Osteoblast (primary cell): Measurements from ENCODE around the gene PAFAH2. TPM values are rescaled to one million over a fixed set of nuclear protein-coding genes. Genes with fewer than 3 reads are reported as not detected.

Experiments used
- DNase-seq: peaks from one replicate; pipeline ENCODE4 v3.0.0; 2011; ENCODE audit warnings: low spot score, mixed read lengths; ENCODE audit not compliant: insufficient read length; ENCODE audit errors: missing footprints
- H2AFZ ChIP-seq: 2 replicates; pipeline ENCODE4 v1.6.0; 2011; ENCODE audit warnings: mild to moderate bottlenecking, low read length
- H3K27ac ChIP-seq: 2 replicates; pipeline ENCODE4 v1.5.1; 2011; ENCODE audit warnings: mild to moderate bottlenecking, low read depth, low read length, moderate library complexity
- H3K27me3 ChIP-seq: 2 replicates; pipeline ENCODE4 v1.6.0; 2012; ENCODE audit warnings: mild to moderate bottlenecking, control low read depth, inconsistent platforms, low read length, moderate library complexity; ENCODE audit not compliant: insufficient read depth
- H3K36me3 ChIP-seq: 2 replicates; pipeline ENCODE4 v1.5.1; 2011; ENCODE audit warnings: mild to moderate bottlenecking, low read length, control low read depth, moderate library complexity; ENCODE audit not compliant: insufficient read depth
- H3K4me1 ChIP-seq: 2 replicates; pipeline ENCODE4 v1.5.1; 2011; ENCODE audit warnings: mild to moderate bottlenecking, low read length, control low read depth, moderate library complexity; ENCODE audit not compliant: insufficient read depth
- H3K4me2 ChIP-seq: 2 replicates; pipeline ENCODE4 v1.6.0; 2011; ENCODE audit warnings: mild to moderate bottlenecking, low read length; ENCODE audit not compliant: insufficient read depth
- H3K4me3 ChIP-seq: fragments of 200-600 bp; sonication (generic); 3 replicates; pipeline ENCODE4 v1.5.1; 2012; ENCODE audit warnings: mild to moderate bottlenecking, low read length, inconsistent platforms; ENCODE audit not compliant: insufficient read depth
- H3K79me2 ChIP-seq: 2 replicates; pipeline ENCODE4 v1.6.0; 2012; ENCODE audit warnings: mild to moderate bottlenecking, low read length, control low read depth, inconsistent platforms; ENCODE audit not compliant: insufficient read depth
- H3K9me3 ChIP-seq: 2 replicates; pipeline ENCODE4 v1.5.1; 2011; ENCODE audit warnings: low read depth, low read length, control low read depth
- H4K20me1 ChIP-seq: 2 replicates; pipeline ENCODE4 v1.6.0; 2012; ENCODE audit warnings: mild to moderate bottlenecking, low read length, control low read depth; ENCODE audit not compliant: insufficient read depth
- CTCF ChIP-seq: IDR thresholded peaks from 2 replicates; pipeline ENCODE4 v1.5.1; 2011; ENCODE audit warnings: mild to moderate bottlenecking, low read depth, low read length, moderate library complexity; ENCODE audit errors: extremely low read depth
- total RNA-seq: library from RNA; depleted of rRNA; stranded (reverse); fragments of >200 nt; gene quantifications from 2 replicates; pipeline ENCODE4 v1.2.3, GENCODE V29; 2012

PAFAH2 gene
- total RNA-seq, 1 donor, result 6.9 TPM

DNA sequence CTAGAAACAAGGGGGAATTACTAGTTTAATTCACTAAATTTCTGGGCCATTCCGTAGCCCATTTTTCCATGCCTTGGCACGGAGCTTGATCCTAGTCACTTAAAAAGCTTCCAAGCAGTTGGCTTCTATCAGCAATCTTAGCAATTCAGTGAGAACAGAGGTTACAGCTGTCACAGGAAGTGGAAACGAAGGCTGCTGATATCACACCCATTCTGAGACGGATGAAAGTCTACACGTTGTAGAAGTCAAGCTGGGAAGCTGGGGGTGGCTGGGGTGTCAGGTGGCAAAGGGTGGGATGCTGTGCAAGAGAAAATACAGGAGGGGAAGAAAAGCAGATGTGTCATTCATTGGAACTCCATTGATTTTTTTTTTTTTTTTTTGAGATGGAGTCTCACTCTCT, 79.9 kb downstream of the PAFAH2 start:
- DNase-seq, result no peak
- H2AFZ ChIP-seq, result peak overlapping the region; percentile 36
- H3K4me2 ChIP-seq, result no peak overlapping the region
- H3K9me3 ChIP-seq, result no peaks in the 10 kb centered on the region
- no peak for TF ChIP-seq CTCF
- H3K4me1 ChIP-seq, result peaks cover 17% of the 10 kb centered on the region
- no peaks in the 10 kb centered on the region for H3K79me2 ChIP-seq
- no peaks in the 10 kb centered on the region for H3K36me3 ChIP-seq
- no peaks in the 10 kb centered on the region for H4K20me1 ChIP-seq
- H3K27ac ChIP-seq, result no peak overlapping the region
- no peaks in the 10 kb centered on the region for H3K27me3 ChIP-seq
- no peak overlapping the region for H3K4me3 ChIP-seq

- H3K36me3 ChIP-seq, result no peaks in the 10 kb centered on the region
- H3K4me2 ChIP-seq, result no peak overlapping the region
- DNase-seq, result no peak
- no peaks in the 10 kb centered on the region for H3K9me3 ChIP-seq
- H3K27me3 ChIP-seq, result no peaks in the 10 kb centered on the region
- H3K4me3 ChIP-seq, result no peak overlapping the region
- H4K20me1 ChIP-seq, result no peaks in the 10 kb centered on the region
- no peak overlapping the region for H2AFZ ChIP-seq
- no peak for TF ChIP-seq CTCF
- H3K27ac ChIP-seq, result no peak overlapping the region
- H3K4me1 ChIP-seq, result peaks cover 21% of the 10 kb centered on the region
- no peaks in the 10 kb centered on the region for H3K79me2 ChIP-seq
These were observed 81.4 kb downstream of the PAFAH2 start for GRCh38 chr1:25916460-25916859.

GRCh38 chr1:25914074-25914995, 83.5 kb downstream of the PAFAH2 start:
- Histone ChIP-seq H4K20me1 (no peaks in the 10 kb centered on the region), H3K79me2 (no peaks in the 10 kb centered on the region), H3K4me3 (no peak overlapping the region), H3K27ac (no peak overlapping the region), H3K4me2 (no peak overlapping the region), H3K4me1 (peaks cover 21% of the 10 kb centered on the region), H2AFZ (peak overlapping the region; percentile 10), H3K36me3 (no peaks in the 10 kb centered on the region), H3K27me3 (no peaks in the 10 kb centered on the region), H3K9me3 (no peaks in the 10 kb centered on the region)
- TF ChIP-seq CTCF, result no peak
- no peak for DNase-seq

- no peak overlapping the region for H3K4me2 ChIP-seq
- H3K9me3 ChIP-seq, result no peaks in the 10 kb centered on the region
- H3K27me3 ChIP-seq, result no peaks in the 10 kb centered on the region
- H3K27ac ChIP-seq, result no peak overlapping the region
- H3K36me3 ChIP-seq, result no peaks in the 10 kb centered on the region
- H2AFZ ChIP-seq, result peak overlapping the region; percentile 25
- no peak for TF ChIP-seq CTCF
- no peaks in the 10 kb centered on the region for H3K79me2 ChIP-seq
- H4K20me1 ChIP-seq, result no peaks in the 10 kb centered on the region
- peaks cover 21% of the 10 kb centered on the region for H3K4me1 ChIP-seq
- no peak for DNase-seq
- no peak overlapping the region for H3K4me3 ChIP-seq
These were observed 84.7 kb downstream of the PAFAH2 start for GRCh38 chr1:25913206-25913605.
